Activated naive CD8-positive, alpha-beta T cell (primary cell): ENCODE measurements around the gene NOX5.

ENCODE experiments used
- H3K27ac Mint-ChIP-seq: one replicate; pipeline ENCODE4 v1.8.0; 2021; ENCODE audit warnings: mixed read lengths
- H3K27me3 Mint-ChIP-seq: one replicate; pipeline ENCODE4 v1.8.0; 2021; ENCODE audit warnings: mixed read lengths
- H3K36me3 Mint-ChIP-seq: one replicate; pipeline ENCODE4 v1.8.0; 2021; ENCODE audit warnings: mixed read lengths
- H3K4me1 Mint-ChIP-seq: one replicate; pipeline ENCODE4 v1.8.0; 2021; ENCODE audit warnings: low read depth, mixed read lengths
- H3K4me3 Mint-ChIP-seq: one replicate; pipeline ENCODE4 v1.8.0; 2021; ENCODE audit warnings: mild to moderate bottlenecking, mixed read lengths
- H3K9me3 Mint-ChIP-seq: one replicate; pipeline ENCODE4 v1.8.0; 2021; ENCODE audit warnings: low read depth, mixed read lengths

The NOX5 gene

DNA sequence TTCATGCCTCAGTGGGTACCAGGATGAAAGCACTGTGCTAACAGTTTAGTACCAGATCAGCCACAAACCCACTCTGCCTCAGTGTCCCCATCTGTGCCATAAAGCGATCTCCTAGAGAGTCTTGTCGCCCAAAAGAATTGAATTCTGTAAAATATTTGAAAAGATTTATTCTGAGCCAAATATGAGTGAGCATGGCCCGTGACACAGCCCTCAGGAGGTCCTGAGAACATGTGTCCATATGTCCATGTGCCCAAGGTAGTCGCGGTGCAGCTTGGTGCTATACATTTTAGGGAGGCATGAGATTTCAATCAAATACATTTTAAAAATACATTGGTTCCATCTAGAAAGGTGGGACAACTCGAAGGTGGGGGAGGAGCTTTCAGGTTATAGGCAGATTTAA is 15.4 kb upstream of the NOX5 start:
- H3K9me3 Mint-ChIP-seq, result no peaks in the 10 kb centered on the region
- H3K4me1 Mint-ChIP-seq, result no peaks in the 10 kb centered on the region
- H3K4me3 Mint-ChIP-seq, result no peak overlapping the region
- no peak overlapping the region for H3K27ac Mint-ChIP-seq
- H3K36me3 Mint-ChIP-seq, result no peaks in the 10 kb centered on the region
- peaks cover 2% of the 10 kb centered on the region for H3K27me3 Mint-ChIP-seq

DNA sequence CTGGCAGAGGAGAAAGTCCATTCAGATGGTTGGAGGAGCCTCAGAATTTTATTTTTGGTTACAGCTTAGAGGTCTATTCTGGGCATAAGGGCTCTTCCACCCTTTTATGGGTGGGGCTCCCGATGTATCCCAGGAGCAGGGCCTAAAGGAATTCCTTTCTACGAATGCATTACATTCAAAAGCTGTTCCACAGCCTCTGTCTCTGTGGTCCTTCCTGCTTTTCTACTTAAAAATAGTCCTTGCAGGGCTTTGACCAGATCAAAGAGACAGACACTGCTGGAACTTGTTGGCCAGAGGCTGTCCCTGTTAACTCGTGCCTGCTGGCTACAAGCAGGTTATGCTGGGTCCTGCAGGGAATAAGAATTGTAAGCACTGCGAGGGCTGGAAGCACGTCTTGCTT is 14.4 kb upstream of the NOX5 start:
- peaks cover 3% of the 10 kb centered on the region for H3K9me3 Mint-ChIP-seq
- peaks cover 4% of the 10 kb centered on the region for H3K27me3 Mint-ChIP-seq
- H3K4me3 Mint-ChIP-seq, result no peak overlapping the region
- no peaks in the 10 kb centered on the region for H3K36me3 Mint-ChIP-seq
- no peaks in the 10 kb centered on the region for H3K4me1 Mint-ChIP-seq
- H3K27ac Mint-ChIP-seq, result no peak overlapping the region

DNA sequence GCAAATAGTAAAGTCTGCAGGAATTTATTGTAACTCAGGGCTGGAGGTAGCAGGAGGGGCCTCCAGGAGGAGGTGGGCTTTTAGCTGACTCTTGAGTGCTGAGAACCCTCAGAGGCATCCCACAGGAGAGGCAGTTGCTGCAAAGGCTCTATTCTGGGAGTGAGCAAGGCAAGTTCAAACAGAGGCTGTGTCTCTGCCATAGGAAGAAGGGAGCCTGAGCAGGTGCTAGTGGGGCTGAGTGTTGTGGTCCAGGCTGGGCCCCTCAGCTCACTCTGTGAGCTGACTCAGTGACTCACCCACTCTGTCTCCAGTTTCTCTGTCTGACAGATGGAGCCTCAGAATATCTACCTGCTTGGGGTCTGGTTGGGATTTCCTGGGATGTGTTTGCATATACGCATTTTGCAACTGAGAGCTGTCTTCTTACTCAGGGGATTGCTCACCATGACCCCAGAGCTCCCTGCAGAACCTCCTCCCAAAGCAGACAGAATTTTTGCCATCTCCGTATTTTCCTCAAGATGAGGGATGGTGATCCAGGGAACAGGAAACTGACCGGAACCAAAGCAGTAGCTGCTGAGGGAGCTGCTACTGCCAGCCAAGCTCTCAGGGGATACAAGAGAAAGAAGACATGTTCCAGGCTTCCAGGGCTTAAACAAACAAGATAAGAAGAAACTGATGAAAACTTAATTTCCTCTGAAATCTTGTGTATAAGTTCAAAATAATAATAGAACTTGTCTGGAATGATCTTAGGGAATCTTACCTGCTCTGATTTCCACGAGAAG is 13.6 kb upstream of the NOX5 start:
- no peak overlapping the region for H3K4me3 Mint-ChIP-seq
- H3K27ac Mint-ChIP-seq, result no peak overlapping the region
- peaks cover 9% of the 10 kb centered on the region for H3K9me3 Mint-ChIP-seq
- no peaks in the 10 kb centered on the region for H3K36me3 Mint-ChIP-seq
- no peaks in the 10 kb centered on the region for H3K4me1 Mint-ChIP-seq
- peaks cover 4% of the 10 kb centered on the region for H3K27me3 Mint-ChIP-seq

DNA sequence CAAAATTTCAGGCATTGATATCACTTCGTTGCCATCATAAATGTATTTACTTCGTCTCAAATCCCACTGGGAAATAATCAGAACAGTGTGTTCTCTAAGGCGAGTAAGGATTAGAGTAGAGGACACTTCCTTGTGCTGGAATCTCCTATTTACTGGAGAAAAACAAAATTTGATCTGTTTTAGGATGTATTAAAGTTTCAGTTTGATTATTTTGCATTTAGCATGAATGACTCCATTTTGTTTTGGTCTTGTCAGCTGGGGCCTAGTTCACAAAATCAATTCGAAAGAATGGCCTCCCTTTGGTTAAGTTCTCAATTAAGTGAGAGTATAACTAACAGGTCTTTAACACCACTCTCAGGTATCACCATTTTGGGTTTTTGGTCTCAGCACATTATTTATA is 11.7 kb upstream of the NOX5 start:
- Mint-ChIP-seq H3K9me3 (peaks cover 9% of the 10 kb centered on the region), H3K4me3 (no peak overlapping the region), H3K4me1 (no peaks in the 10 kb centered on the region), H3K27ac (no peak overlapping the region), H3K27me3 (peaks cover 4% of the 10 kb centered on the region), H3K36me3 (peaks cover 3% of the 10 kb centered on the region)

DNA sequence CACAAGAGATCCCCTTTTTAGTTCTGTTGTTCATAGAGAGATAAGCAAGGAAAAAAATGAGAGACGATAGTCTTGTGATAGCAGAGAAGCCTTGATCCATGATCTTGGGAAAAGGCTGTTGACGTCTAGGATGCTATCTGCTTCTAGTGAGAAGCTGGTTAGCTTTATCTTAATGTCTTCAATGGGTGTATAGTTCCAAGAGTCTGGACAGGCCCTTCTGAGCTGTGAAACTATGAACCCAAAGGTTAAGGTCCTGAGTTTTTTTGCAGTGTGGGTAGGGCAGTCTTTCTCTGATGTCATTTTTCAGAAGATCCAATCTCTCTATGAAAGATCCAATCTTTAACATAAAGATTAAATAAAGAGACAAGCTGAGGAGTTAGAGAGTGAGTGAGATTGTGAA is 10.5 kb upstream of the NOX5 start:
- Mint-ChIP-seq H3K9me3 (peaks cover 12% of the 10 kb centered on the region), H3K4me1 (no peaks in the 10 kb centered on the region), H3K27me3 (peaks cover 4% of the 10 kb centered on the region), H3K36me3 (peaks cover 7% of the 10 kb centered on the region), H3K4me3 (no peak overlapping the region), H3K27ac (no peak overlapping the region)

DNA sequence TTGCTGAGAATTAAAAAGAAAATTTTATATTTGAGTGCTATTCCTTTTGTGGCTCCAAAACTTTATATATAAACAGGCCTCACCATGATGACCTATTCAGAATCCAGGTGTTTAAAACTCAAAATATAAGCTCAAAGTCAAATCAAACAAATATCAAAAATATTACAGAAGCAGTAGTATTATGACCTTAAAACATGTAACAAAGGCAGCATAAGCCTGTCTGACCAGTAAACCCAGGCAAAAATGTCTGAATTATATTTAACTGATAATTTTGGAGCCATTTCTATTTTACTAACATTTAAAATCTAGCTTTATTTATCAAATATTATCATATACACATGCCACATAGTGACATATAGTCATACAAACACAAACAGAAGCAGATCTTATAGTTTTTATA is 6.4 kb upstream of the NOX5 start:
- Mint-ChIP-seq H3K27ac (no peak overlapping the region), H3K4me1 (no peaks in the 10 kb centered on the region), H3K36me3 (peaks cover 15% of the 10 kb centered on the region), H3K4me3 (no peak overlapping the region), H3K9me3 (peaks cover 26% of the 10 kb centered on the region), H3K27me3 (peaks cover 4% of the 10 kb centered on the region)

DNA sequence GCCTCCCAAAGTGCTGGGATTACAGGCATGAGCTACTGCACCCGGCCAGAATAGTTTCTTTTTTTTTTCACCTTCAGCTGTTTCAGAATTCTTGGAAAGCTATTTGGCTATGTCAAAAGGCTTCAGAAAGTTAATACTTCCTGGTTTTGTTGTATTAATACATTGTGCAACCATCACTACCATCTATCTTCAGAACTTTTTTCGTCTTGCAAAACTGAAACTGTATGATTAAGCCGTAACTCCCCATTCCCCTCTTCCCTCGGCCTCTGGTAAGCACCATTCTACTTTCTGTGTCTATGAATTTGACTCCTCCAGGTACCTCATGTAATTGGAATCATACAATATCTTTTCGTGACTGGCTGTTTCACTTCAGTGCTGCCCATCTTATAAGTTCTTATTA is 5.2 kb upstream of the NOX5 start:
- Mint-ChIP-seq H3K36me3 (peaks cover 15% of the 10 kb centered on the region), H3K4me1 (no peaks in the 10 kb centered on the region), H3K27me3 (peaks cover 4% of the 10 kb centered on the region), H3K9me3 (peaks cover 26% of the 10 kb centered on the region), H3K4me3 (no peak overlapping the region), H3K27ac (no peak overlapping the region)

DNA sequence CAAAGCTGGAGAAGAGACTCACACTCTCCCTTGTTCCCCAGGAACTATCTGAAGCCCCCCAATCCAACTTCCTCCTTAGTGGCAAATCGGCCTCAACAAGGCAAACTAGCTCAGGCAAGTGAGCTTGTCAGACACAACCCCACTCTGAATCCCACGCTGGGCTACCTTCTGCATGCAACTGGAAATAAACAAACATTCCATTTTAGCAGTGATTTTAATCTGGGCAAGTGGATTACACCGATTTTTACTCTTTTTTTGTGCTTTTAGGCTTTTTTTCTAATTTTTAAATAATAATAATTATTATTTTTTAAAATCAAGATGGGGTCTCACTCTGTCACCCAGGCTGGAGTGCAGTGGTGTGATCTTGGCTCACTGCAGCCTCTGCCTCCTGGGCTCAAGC is 2.9 kb upstream of the NOX5 start:
- no peak overlapping the region for H3K4me3 Mint-ChIP-seq
- H3K9me3 Mint-ChIP-seq, result peaks cover 17% of the 10 kb centered on the region

DNA sequence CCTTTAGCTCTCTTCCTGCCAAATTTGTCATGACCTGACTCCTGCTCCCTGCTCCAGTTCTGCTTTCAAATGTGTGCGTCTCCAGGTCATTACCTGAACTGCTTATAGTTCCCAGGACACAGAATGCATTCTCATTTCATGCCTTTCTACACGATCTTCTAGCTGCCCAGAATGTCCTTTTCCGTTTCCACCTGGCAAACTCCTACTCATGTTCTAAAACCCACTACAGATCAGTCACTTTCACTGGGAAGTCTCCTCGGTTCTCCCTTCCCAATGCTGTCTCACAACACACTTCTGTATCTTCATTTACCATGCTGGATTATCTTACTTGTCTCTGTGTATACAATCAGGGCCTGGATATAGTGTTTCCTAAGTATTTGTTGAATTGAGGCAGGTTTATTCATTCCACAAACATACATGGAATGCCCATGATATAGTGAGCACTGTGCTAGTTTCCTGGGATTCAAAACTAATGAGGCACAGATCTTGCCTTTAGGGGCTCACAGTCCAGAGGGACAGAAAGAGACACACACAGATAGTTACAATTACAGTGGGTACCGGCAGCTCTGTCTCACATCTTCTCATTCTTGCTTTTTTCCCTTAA is 1.6 kb upstream of the NOX5 start:
- Mint-ChIP-seq H3K27me3 (peaks cover 2% of the 10 kb centered on the region), H3K27ac (no peak overlapping the region), H3K36me3 (peaks cover 12% of the 10 kb centered on the region), H3K9me3 (peaks cover 17% of the 10 kb centered on the region), H3K4me3 (no peak overlapping the region), H3K4me1 (no peaks in the 10 kb centered on the region)

More for the DNA sequence above, 2.9 kb upstream of the NOX5 start:
- H3K27ac Mint-ChIP-seq, result no peak overlapping the region
- no peaks in the 10 kb centered on the region for H3K4me1 Mint-ChIP-seq
- H3K27me3 Mint-ChIP-seq, result peaks cover 2% of the 10 kb centered on the region
- peaks cover 15% of the 10 kb centered on the region for H3K36me3 Mint-ChIP-seq

DNA sequence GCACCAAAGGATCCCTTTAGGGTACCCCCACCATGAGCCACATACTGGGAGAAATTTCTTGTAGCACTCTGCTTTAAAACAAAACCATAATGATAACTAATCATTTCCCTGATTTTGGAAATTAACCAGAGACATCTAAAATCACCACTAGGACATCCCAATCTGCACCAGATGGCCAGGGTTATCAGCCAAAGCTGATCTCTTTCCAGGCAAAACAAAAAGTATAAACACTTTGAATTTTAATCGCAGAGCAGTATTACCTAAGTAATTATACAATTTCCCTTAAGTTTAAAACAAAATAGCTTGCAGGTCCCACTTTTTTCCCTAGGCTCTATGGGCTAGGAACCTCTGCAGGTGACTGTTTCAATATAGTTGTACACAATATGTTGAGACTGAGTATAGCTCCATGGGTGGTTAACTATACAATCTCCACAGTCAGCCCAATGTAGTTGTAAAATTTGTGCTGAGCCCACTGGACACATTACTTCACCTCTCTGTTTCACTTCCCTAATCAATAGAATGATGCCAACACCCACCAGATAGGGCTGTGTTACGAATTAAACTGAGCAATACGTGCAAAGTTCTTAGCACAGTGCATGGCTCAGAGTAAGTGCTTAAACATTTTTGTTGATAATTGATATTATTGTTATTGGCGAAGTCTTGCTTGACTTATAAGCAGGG is 629 bp upstream of the NOX5 start:
- Mint-ChIP-seq H3K4me1 (no peaks in the 10 kb centered on the region), H3K27me3 (peaks cover 2% of the 10 kb centered on the region)

DNA sequence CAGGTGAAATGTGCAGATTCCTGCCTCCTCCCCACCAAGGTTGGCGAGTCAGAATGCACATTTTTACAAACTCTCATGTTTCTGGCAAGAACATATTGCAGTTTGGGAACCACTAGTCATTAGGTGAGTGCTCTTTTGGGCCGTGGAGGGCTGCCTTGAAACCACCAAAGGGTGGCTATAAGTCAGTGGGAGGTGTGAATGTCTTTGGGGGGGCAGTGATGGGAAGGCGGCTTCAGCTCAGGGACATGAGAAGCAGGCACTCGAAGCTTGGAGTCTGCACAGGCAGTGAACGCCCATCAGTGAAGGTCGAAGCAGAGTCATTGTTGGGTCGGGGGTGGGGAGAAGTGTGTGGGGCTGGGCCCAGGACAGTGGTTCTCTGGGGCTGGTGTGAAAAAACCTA is 1.1 kb downstream of the NOX5 start:
- Mint-ChIP-seq H3K36me3 (peaks cover 4% of the 10 kb centered on the region), H3K4me3 (no peak overlapping the region), H3K27ac (no peak overlapping the region), H3K4me1 (no peaks in the 10 kb centered on the region), H3K9me3 (no peaks in the 10 kb centered on the region), H3K27me3 (peaks cover 2% of the 10 kb centered on the region)

More for the DNA sequence above, 629 bp upstream of the NOX5 start:
- H3K36me3 Mint-ChIP-seq, result peaks cover 8% of the 10 kb centered on the region
- H3K9me3 Mint-ChIP-seq, result peaks cover 14% of the 10 kb centered on the region
- H3K27ac Mint-ChIP-seq, result no peak overlapping the region
- H3K4me3 Mint-ChIP-seq, result no peak overlapping the region

DNA sequence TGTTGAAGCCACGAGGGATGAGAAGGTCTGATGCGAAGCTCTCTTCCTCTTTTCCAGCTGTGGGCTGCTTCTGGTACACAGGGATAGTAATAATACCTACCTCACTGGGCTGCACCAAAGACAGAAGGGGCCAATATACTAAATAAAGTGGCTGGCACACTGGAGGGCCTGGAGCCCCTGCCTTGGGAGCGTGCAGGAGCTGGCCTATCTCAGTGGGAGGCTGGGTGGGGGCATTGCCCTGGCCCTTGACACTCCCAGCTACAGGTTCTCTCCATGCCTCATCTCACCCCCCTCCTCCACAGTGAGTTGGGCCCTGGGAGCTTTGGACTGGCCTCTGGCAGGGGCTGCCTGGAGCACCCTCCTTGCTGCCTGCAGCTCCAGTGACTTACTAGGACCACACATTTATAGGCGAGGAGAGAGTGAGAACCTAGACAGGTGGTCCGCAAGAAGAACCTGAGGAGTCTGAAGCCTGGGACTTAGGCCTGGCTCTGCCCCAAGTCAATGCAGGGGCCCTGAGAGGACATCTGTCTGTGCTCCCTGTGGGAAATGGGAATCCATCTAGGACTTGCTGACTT is 1.6 kb downstream of the NOX5 start:
- Mint-ChIP-seq H3K27ac (no peak overlapping the region), H3K36me3 (peaks cover 4% of the 10 kb centered on the region), H3K9me3 (no peaks in the 10 kb centered on the region), H3K27me3 (peaks cover 2% of the 10 kb centered on the region), H3K4me3 (no peak overlapping the region), H3K4me1 (no peaks in the 10 kb centered on the region)

DNA sequence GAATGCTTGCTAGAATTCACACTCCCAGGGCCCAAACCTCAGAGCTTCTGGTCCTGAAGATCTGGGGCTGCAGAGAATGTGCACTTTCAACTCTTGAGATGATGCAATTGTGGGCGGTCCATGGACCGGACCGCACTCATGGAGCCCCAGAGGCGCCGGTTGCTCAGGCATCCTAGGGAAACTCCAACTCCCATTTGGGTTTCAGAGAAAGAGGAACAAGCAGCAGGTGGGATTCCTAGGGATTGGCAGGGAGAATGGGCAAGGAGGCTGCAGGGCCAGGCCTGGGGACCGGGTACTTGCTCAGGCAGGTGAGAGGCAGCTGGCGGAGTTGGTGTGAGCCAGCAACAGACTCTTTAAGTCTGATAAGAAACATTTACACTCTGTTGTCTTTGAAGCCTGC is 3.5 kb downstream of the NOX5 start:
- no peaks in the 10 kb centered on the region for H3K27me3 Mint-ChIP-seq
- no peaks in the 10 kb centered on the region for H3K4me1 Mint-ChIP-seq
- no peaks in the 10 kb centered on the region for H3K36me3 Mint-ChIP-seq
- H3K9me3 Mint-ChIP-seq, result no peaks in the 10 kb centered on the region
- H3K27ac Mint-ChIP-seq, result no peak overlapping the region
- H3K4me3 Mint-ChIP-seq, result no peak overlapping the region

DNA sequence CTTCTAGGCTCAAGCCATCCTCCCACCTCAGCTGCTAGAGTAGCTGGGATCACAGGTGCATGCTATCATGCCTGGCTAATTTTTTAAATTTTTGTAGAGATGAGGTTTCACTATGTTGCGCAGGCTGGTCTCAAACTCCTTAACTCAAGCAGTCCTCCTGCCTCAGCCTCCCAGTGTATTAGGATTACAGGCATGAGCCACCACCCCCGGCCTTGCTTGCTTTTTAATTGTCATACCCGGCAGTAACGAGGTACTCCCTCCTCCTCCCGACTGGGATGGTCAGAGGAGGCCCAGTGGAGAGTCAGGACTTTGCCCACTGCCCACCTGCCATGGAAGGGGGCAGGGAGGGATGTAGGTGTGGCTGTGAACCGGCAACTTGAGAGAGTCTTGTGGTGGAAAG is 4.5 kb downstream of the NOX5 start:
- no peak overlapping the region for H3K4me3 Mint-ChIP-seq
- H3K9me3 Mint-ChIP-seq, result no peaks in the 10 kb centered on the region
- no peaks in the 10 kb centered on the region for H3K36me3 Mint-ChIP-seq
- H3K27ac Mint-ChIP-seq, result no peak overlapping the region
- H3K27me3 Mint-ChIP-seq, result no peaks in the 10 kb centered on the region
- no peaks in the 10 kb centered on the region for H3K4me1 Mint-ChIP-seq

DNA sequence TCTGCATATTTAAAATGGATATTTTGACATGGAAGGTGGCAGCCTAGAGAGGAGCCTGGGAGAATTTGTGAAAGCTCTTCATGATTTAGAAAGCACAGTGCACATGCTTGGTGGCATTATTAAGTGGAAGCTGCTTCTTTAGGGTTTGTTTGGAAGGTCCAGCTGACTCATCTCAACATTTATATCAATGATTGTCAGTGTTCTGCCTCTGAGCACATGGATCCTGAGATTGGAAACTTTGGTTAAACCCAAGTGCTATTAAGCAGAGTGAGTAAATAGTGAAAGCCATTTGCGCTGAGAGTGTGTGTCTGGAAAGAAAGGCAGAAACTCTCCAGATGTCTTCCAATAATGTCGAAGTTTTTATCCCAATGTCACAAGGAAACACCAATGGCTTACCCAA is 7.4 kb downstream of the NOX5 start:
- Mint-ChIP-seq H3K9me3 (no peaks in the 10 kb centered on the region), H3K4me3 (no peak overlapping the region), H3K4me1 (no peaks in the 10 kb centered on the region), H3K27ac (no peak overlapping the region), H3K36me3 (no peaks in the 10 kb centered on the region), H3K27me3 (peaks cover 2% of the 10 kb centered on the region)
